ENCODE measurements around the gene CNDP1.
"Not testable (repeated sequence)": the region's sequence is repeated elsewhere in the genome, so short reads cannot be mapped to it uniquely, and the experiment has no call there.

Gene CNDP1

DNA sequence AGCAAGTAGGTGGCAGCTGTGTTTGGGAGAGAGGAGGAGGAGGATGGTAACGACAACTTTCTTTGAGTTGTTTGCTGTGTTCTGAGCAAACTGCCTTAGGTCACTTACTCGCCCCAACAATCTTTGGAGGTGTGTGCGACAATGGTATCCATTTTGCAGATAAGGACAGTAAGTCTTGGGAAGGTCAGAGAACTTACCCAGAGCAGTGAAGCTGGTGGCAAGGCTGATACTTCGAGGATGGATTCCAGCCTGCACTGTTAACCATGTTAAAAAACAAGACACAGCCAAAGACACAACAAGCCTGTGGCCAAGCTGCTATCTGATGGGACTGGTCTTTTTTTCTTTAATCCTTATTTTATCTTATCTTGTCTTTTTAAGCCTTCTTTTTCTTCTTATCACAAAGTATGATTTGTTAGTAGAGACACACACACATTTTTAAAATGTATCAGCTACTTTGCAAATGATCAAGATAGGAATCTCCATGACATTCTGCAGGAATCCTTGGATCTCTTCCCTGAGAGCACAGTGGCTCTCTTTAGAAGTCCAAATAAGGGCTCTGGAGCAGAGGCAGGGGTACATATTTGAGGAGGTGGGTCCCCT is 27.9 kb downstream of the CNDP1 start:
- H4K20me1 ChIP-seq = no peaks in the 10 kb centered on the region
- TF ChIP-seq Cebpa-rat (IDR thresholded peaks at IDR 0.05) = no peak
- peaks cover 0 to 3% (median 0%) of the 10 kb centered on the region in 11 experiments; a peak in 1 of 22 replicates for H3K36me3 ChIP-seq

GRCh38 chr18:74562775-74563174 is 28.5 kb downstream of the CNDP1 start:
- no peak for TF ChIP-seq Cebpa-rat (IDR thresholded peaks at IDR 0.05)
- Histone ChIP-seq H3K27me3 (no peaks in the 10 kb centered on the region), H3K36me3 (peaks cover 0 to 3% (median 0%) of the 10 kb centered on the region in 11 experiments; a peak in 1 of 22 replicates), H3K4me2 (no peak overlapping the region), H3K9me3 (replicated peaks in 1 of 11) (peaks cover 25 to 31% (median 28%) of the 10 kb centered on the region in 11 experiments), H3K4me3 (no peak overlapping the region), H3K4me1 (peaks cover 0 to 9% (median 4%) of the 10 kb centered on the region in 10 experiments; a peak in 7 of 20 replicates), H3K27ac (no peak overlapping the region), H4K20me1 (no peaks in the 10 kb centered on the region), H3K9ac (no peak overlapping the region)

More for the DNA sequence above, 27.9 kb downstream of the CNDP1 start:
- no peak overlapping the region for H3K4me3 ChIP-seq
- H3K4me2 ChIP-seq = no peak overlapping the region
- no peak overlapping the region for H3K9ac ChIP-seq
- peaks cover 20 to 25% (median 23%) of the 10 kb centered on the region in 11 experiments for H3K9me3 ChIP-seq (replicated peaks in 1 of 11)
- peaks cover 0 to 9% (median 2%) of the 10 kb centered on the region in 10 experiments; a peak in 2 of 20 replicates for H3K4me1 ChIP-seq
- H3K27ac ChIP-seq = no peak overlapping the region
- H3K27me3 ChIP-seq = no peaks in the 10 kb centered on the region

DNA sequence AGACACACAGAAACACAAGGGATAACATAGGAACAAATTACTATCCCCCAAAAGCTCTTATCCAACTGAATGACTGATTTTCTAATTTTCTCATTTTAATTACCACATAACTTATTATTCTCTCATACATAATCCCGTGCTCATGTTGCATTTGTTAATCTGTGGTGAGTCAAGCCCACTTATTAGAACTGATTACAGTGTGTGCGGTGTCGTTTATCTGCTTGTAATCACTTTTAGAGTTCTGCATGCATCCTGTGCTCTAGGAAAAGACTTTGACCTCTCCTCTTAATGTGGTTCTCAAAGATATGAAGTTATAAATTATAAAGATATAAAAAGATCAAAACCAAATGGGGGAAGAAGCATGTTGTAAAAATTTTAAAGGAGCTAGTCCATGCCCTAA is 29.7 kb downstream of the CNDP1 start:
- no peak overlapping the region for H3K27ac ChIP-seq
- H3K9ac ChIP-seq = no peak overlapping the region
- TF ChIP-seq Cebpa-rat (IDR thresholded peaks at IDR 0.05) = no peak
- no peak overlapping the region for H3K4me2 ChIP-seq
- H3K4me1 ChIP-seq = peaks cover 0 to 15% (median 8%) of the 10 kb centered on the region in 10 experiments; a peak in 10 of 20 replicates
- H3K9me3 ChIP-seq (replicated peaks in 1 of 11) = peaks cover 25 to 41% (median 35%) of the 10 kb centered on the region in 11 experiments
- H3K4me3 ChIP-seq = no peak overlapping the region
- no peaks in the 10 kb centered on the region for H4K20me1 ChIP-seq
- H3K27me3 ChIP-seq = no peaks in the 10 kb centered on the region
- peaks cover 0 to 3% (median 0%) of the 10 kb centered on the region in 11 experiments; a peak in 1 of 22 replicates for H3K36me3 ChIP-seq

GRCh38 chr18:74565164-74565563 is 30.9 kb downstream of the CNDP1 start:
- H4K20me1 ChIP-seq, H3K27me3 ChIP-seq, H3K4me2 ChIP-seq, H3K4me3 ChIP-seq, H3K27ac ChIP-seq, H3K9ac ChIP-seq, H3K36me3 ChIP-seq: not testable (repeated sequence)
- Histone ChIP-seq H3K4me1 (peaks cover 0 to 15% (median 8%) of the 10 kb centered on the region in 10 experiments; a peak in 10 of 20 replicates), H3K9me3 (replicated peaks in 1 of 11) (peaks cover 25 to 43% (median 35%) of the 10 kb centered on the region in 11 experiments)

DNA sequence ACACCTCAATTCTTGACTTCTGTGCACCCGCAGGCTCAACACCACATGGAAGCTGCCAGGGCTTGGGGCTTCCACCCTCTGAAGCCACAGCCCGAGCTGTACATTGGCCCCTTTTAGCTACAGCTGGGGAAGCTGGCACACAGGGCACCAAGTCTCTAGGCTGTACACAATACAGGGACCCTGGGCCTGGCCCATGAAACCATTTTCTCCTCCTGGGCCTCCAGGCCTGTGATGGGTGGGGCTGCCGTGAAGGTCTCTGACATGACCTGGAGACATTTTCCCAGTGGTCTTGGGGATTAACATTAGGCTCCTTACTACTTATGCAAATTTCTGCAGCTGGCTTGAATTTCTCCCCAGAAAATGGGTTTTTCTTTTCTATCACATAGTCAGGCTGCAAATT is 31.7 kb downstream of the CNDP1 start:
- Histone ChIP-seq H3K9me3 (replicated peaks in 1 of 11) (peaks cover 25 to 43% (median 35%) of the 10 kb centered on the region in 11 experiments), H3K4me1 (peaks cover 0 to 13% (median 6%) of the 10 kb centered on the region in 10 experiments; a peak in 10 of 20 replicates), H3K4me3 (peak overlapping the region in 1 of 10 experiments; percentile 11; a peak in 1 of 20 replicates)
- H4K20me1 ChIP-seq, H3K4me2 ChIP-seq, H3K9ac ChIP-seq, H3K27ac ChIP-seq, H3K36me3 ChIP-seq, H3K27me3 ChIP-seq: not testable (repeated sequence)

GRCh38 chr18:74567822-74568221 is 33.5 kb downstream of the CNDP1 start:
- no peak overlapping the region for H3K27ac ChIP-seq
- no peaks in the 10 kb centered on the region for H4K20me1 ChIP-seq
- H3K9me3 ChIP-seq (replicated peaks in 1 of 11) = peaks cover 25 to 43% (median 35%) of the 10 kb centered on the region in 11 experiments
- peak overlapping the region in 2 of 11 experiments; percentile 25 to 46; a peak in 3 of 22 replicates for H3K4me2 ChIP-seq
- H3K4me3 ChIP-seq = no peak overlapping the region
- TF ChIP-seq Cebpa-rat (IDR thresholded peaks at IDR 0.05) = no peak
- H3K4me1 ChIP-seq = peaks cover 0 to 11% (median 6%) of the 10 kb centered on the region in 10 experiments; a peak in 8 of 20 replicates
- no peaks in the 10 kb centered on the region for H3K27me3 ChIP-seq
- peaks cover 0 to 3% (median 0%) of the 10 kb centered on the region in 11 experiments; a peak in 1 of 22 replicates for H3K36me3 ChIP-seq
- H3K9ac ChIP-seq = no peak overlapping the region

GRCh38 chr18:74569401-74569800 is 35.1 kb downstream of the CNDP1 start:
- Histone ChIP-seq H3K9me3 (replicated peaks in 1 of 11) (peaks cover 25 to 43% (median 35%) of the 10 kb centered on the region in 11 experiments), H3K9ac (no peak overlapping the region), H3K27ac (no peak overlapping the region), H3K4me1 (peaks cover 0 to 11% (median 6%) of the 10 kb centered on the region in 10 experiments; a peak in 8 of 20 replicates), H3K36me3 (peaks cover 0 to 3% (median 0%) of the 10 kb centered on the region in 11 experiments; a peak in 1 of 22 replicates), H3K4me3 (no peak overlapping the region), H3K27me3 (no peaks in the 10 kb centered on the region), H4K20me1 (no peaks in the 10 kb centered on the region), H3K4me2 (no peak overlapping the region)
- TF ChIP-seq Cebpa-rat (IDR thresholded peaks at IDR 0.05) = no peak

DNA sequence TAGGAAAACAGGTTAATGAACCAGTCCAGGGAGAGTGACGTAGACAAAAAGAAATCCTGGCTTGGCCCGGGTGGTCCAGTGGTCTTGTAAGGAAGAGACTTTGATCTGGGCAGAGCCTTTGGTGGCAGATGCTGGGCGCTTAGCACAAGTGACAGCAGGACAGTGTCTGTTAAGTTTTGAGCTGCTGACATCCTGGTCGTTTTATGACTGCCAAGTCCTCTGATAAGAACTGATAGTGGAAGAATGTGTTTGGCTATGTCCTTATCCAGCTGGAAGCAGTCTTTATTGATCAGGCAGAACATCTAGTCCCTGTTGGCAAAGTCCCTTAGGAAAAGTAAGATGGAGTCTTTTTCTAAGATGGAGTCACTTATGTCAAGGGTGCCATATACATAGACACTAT is 36.0 kb downstream of the CNDP1 start:
- Histone ChIP-seq H3K9me3 (replicated peaks in 1 of 11) (peaks cover 25 to 39% (median 30%) of the 10 kb centered on the region in 11 experiments), H3K36me3 (peaks cover 0 to 3% (median 0%) of the 10 kb centered on the region in 11 experiments; a peak in 1 of 22 replicates), H3K9ac (no peak overlapping the region), H3K4me2 (no peak overlapping the region), H3K27ac (no peak overlapping the region), H4K20me1 (no peaks in the 10 kb centered on the region), H3K4me3 (no peak overlapping the region), H3K27me3 (no peaks in the 10 kb centered on the region), H3K4me1 (peaks cover 0 to 11% (median 6%) of the 10 kb centered on the region in 10 experiments; a peak in 8 of 20 replicates)
- no peak for TF ChIP-seq Cebpa-rat (IDR thresholded peaks at IDR 0.05)

DNA sequence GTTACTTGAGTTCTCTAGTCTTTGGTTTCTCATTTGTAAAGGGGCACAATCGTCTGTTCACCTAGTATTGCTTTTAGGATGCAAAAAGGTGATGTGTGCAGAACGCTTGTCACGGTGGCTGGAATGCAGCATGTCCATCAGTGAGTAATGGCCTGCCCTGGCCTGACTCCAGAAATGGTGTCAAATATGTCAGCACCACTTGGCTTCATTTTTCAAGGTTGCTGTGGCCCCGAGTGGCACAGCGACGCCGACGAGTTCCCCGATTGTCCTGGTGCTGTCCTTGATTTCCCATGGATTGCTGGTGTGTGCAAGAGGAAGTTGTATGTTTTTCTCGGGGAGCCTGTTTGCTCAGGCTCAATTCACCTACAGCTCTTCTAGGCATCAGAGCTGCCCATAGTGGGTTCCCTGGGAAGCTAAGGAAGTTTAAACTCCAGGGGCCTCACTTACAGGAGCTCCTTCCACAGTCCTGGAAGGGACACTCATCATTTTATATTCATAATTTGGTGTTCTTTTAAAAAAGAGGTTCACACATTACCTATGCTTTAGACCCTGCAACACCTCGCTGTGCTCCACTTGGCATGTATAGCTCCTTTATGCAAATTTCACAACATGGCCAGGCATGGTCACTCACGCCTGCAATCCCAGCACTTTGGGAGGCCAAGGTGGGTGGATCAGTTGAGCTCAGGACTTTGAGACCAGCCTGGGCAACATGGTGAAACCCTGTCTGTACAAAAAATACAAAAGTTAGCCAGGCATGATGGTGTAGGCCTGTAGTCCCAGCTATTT is 37.8 kb downstream of the CNDP1 start:
- Histone ChIP-seq H3K27ac (no peak overlapping the region), H3K9ac (no peak overlapping the region), H3K27me3 (no peaks in the 10 kb centered on the region), H3K4me1 (peaks cover 0 to 11% (median 6%) of the 10 kb centered on the region in 10 experiments; a peak in 8 of 20 replicates), H3K4me3 (no peak overlapping the region), H3K36me3 (no peaks in the 10 kb centered on the region), H3K9me3 (replicated peaks in 1 of 11) (peaks cover 6 to 21% (median 12%) of the 10 kb centered on the region in 11 experiments), H3K4me2 (no peak overlapping the region), H4K20me1 (no peaks in the 10 kb centered on the region)
- no peak for TF ChIP-seq Cebpa-rat (IDR thresholded peaks at IDR 0.05)

Measured in BLaER1 treated with 17β-estradiol and CSF1 and Interleukin-3, amounts not matched to agents 10 nM and 100 nM (cell line).